Fibroblast of skin of right quadriceps (primary cell): Measurements from ENCODE around the gene MGAT3.
"Not testable (repeated sequence)": the region's sequence is repeated elsewhere in the genome, so short reads cannot be mapped to it uniquely, and the experiment has no call there.

Source experiments
- DNase-seq: peaks from one replicate; pipeline ENCODE4 v3.0.0-alpha.2; 2013

The MGAT3 gene

GRCh38 chr22:39494471-39495120 lies 37.8 kb downstream of the MGAT3 start:
- DNase-seq = no peak

- peak; percentile 36 for DNase-seq
These were observed 39.5 kb downstream of the MGAT3 start for GRCh38 chr22:39496131-39496838.

GRCh38 chr22:39497429-39497828 lies 40.6 kb downstream of the MGAT3 start:
- DNase-seq = no peak

GRCh38 chr22:39498368-39498767 lies 41.6 kb downstream of the MGAT3 start:
- no peak for DNase-seq

- no peak for DNase-seq
These were observed 42.0 kb downstream of the MGAT3 start for GRCh38 chr22:39498802-39499201.

GRCh38 chr22:39500101-39500500 lies 43.3 kb downstream of the MGAT3 start:
- no peak for DNase-seq

- DNase-seq = no peak
These were observed 44.9 kb downstream of the MGAT3 start for GRCh38 chr22:39501644-39502108.

GRCh38 chr22:39502109-39502788 lies 45.4 kb downstream of the MGAT3 start, which contains the start of gene MIEF1:
Gene MIEF1 (plus strand): TSS chr22:39502290. CDS start chr22:39511295, 9,005 bp downstream.
- DNase-seq = peak; percentile 92

GRCh38 chr22:39502789-39503409 lies 46.1 kb downstream of the MGAT3 start:
- DNase-seq = no peak

- no peak for DNase-seq
These were observed 46.8 kb downstream of the MGAT3 start for GRCh38 chr22:39503630-39504029.

GRCh38 chr22:39504071-39504470 lies 47.3 kb downstream of the MGAT3 start:
- DNase-seq = no peak

- not testable (repeated sequence) for DNase-seq
These were observed 50.2 kb downstream of the MGAT3 start for GRCh38 chr22:39507021-39507420.

GRCh38 chr22:39508393-39508792 lies 51.6 kb downstream of the MGAT3 start:
- DNase-seq = no peak

- no peak for DNase-seq
These were observed 53.8 kb downstream of the MGAT3 start for GRCh38 chr22:39510529-39511149.

GRCh38 chr22:39511226-39511625 lies 54.4 kb downstream of the MGAT3 start:
- DNase-seq = no peak

- DNase-seq = no peak
These were observed 55.2 kb downstream of the MGAT3 start for GRCh38 chr22:39512026-39512425.

- no peak for DNase-seq
These were observed 57.0 kb downstream of the MGAT3 start for GRCh38 chr22:39513791-39514190.

GRCh38 chr22:39514373-39514973 lies 57.7 kb downstream of the MGAT3 start:
- DNase-seq = peak; percentile 40

- DNase-seq = no peak
These were observed 58.6 kb downstream of the MGAT3 start for GRCh38 chr22:39515266-39516050.

- no peak for DNase-seq
These were observed 60.7 kb downstream of the MGAT3 start for GRCh38 chr22:39517470-39517869.

- DNase-seq = no peak
These were observed 61.5 kb downstream of the MGAT3 start for GRCh38 chr22:39518144-39518786.
